ENCODE measurements around the gene CCDC85A.

Gene CCDC85A

DNA sequence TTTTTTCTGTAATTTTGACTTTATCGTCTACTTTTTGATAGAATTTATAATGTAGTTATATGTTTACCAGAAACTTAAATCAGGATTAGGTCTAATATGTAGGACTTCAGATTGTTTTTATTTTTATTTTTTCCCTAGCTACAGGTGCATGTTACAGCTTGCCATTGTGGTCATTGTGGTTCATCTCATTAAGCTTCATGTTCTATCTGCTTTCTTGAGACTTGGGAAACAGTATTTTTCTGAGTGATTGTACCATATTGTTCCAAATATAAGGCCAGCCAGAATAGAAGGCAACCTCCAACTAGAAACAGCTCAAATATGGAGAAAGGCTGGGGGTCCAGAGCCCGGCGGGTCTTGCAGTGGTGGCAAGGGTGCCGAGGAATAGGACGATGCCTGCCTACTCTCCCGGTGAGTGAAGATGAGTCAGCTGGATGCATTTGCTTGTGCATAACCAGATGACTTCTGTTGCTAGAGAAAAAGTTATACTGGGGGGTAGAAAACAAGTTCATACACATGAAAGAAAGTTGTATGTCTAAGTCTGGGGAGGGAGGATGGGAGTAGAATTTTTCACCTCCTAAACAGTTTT is 188.4 kb downstream of the CCDC85A start:
- no peak for DNase-seq (ENCODE audit: low read depth)

GRCh38 chr2:56375251-56375650 is 191.5 kb downstream of the CCDC85A start:
- no peak for DNase-seq (ENCODE audit: low read depth)

GRCh38 chr2:56376699-56377665 is 193.2 kb downstream of the CCDC85A start:
- no peak for DNase-seq (ENCODE audit: low read depth)

GRCh38 chr2:56379066-56379465 is 195.3 kb downstream of the CCDC85A start:
- DNase-seq (ENCODE audit: low read depth) = no peak

DNA sequence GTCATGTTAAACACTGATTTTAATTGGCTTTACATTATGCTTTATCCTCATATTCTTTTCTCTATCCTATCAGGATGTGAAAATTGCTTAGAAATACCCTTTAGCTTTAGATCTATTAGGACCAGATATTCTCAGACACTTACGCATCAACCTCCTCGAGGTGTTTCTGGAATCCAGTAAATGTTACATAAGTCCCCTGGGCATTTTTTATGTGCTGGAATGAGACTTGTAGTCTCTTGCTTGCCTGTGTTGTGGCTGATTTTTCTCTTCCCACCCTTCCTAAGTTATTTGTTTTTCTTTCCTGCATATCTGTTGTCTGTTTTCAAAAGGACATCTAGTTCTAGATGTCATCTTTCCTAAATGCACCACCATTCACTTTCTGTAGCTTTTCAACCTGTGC is 197.1 kb downstream of the CCDC85A start:
- no peak for DNase-seq (ENCODE audit: low read depth)

GRCh38 chr2:56382466-56382865 is 198.7 kb downstream of the CCDC85A start:
- DNase-seq (ENCODE audit: low read depth) = no peak

- DNase-seq (ENCODE audit: low read depth) = no peak
Measured at GRCh38 chr2:56386657-56387056, 202.9 kb downstream of the CCDC85A start.

DNA sequence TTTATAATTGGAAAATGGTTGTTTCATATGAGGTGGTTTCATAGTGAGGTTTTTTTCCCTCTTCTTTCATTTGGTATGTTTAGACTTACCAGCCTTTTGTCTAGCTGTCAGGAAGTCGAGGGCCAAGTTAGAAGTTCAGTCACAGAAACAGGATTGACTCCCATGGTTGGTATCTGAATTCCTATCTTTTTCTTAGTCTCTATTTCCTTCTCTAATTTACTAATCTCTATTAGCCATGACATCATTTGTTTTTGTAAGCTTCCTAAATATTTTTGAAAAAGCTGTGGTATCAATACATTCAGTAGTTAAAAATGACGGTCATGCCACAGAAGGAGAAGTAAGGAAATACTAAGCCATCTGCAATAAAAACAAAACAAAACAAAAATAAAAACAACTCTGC is 206.9 kb downstream of the CCDC85A start:
- DNase-seq (ENCODE audit: low read depth) = no peak

DNA sequence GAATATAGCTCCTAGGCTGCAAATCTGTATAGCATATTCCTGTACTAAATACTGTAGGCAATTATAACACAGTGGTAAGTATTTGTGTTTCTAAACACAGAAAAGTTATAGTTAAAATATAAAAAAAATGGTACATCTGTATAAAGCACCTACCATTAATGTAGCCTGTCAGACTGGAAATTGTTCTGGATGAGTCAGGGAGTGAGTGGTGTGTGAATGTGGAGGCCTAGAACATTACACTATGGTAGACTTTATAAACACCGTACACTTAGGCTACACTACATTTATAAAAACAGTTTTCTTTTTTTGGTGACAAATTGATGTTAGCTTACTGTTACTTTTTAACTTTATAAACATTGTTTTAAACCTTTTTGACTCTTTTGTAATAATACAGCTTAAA is 226.3 kb downstream of the CCDC85A start:
- DNase-seq (ENCODE audit: low read depth) = no peak

GRCh38 chr2:56416500-56417176 is 232.8 kb downstream of the CCDC85A start:
- DNase-seq (ENCODE audit: low read depth) = no peak

All from stimulated activated CD8-positive, alpha-beta memory T cell treated with anti-CD3 and anti-CD28 coated beads, Interleukin-4, amount 100 ng/mL, for 24 hours (primary cell).